ENCODE data around the gene ATXN7L2. TPM values are rescaled to one million over a fixed set of nuclear protein-coding genes. Genes with fewer than 3 reads are reported as not detected.

Gene ATXN7L2
- total RNA-seq, 1 donor from 2014 or later, result 4.6 TPM

DNA sequence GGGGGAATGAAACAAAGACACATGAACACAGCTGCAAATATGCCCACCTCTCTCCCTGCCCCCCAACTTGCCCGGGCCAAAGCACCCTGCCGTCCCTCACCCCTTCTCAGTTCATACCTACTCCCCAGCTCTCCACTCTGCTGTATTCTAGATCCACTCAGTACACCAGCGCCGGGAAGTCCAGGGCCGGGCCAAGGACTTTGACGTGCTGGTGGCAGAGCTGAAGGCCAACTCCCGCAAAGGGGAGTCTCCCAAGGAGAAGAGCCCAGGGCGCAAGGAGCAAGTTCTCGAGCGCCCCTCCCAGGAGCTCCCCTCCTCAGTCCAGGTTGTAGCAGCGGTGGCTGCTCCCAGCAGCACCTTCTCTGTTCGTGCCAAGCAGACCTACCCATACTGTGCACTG is 5.0 kb downstream of the ATXN7L2 start:
- DNase-seq (no peak), ATAC-seq (no peak)
- Histone ChIP-seq H3K27me3 (no peaks in the 10 kb centered on the region), H3K4me1 (peaks cover 5% of the 10 kb centered on the region), H3K36me3 (peaks cover 6% of the 10 kb centered on the region), H3K4me3 (no peak overlapping the region), H3K9me3 (no peaks in the 10 kb centered on the region), H3K27ac (no peak overlapping the region)
- intact Hi-C loops (cut with DNase I), result no loop called here
- TF ChIP-seq, protein P1, sequence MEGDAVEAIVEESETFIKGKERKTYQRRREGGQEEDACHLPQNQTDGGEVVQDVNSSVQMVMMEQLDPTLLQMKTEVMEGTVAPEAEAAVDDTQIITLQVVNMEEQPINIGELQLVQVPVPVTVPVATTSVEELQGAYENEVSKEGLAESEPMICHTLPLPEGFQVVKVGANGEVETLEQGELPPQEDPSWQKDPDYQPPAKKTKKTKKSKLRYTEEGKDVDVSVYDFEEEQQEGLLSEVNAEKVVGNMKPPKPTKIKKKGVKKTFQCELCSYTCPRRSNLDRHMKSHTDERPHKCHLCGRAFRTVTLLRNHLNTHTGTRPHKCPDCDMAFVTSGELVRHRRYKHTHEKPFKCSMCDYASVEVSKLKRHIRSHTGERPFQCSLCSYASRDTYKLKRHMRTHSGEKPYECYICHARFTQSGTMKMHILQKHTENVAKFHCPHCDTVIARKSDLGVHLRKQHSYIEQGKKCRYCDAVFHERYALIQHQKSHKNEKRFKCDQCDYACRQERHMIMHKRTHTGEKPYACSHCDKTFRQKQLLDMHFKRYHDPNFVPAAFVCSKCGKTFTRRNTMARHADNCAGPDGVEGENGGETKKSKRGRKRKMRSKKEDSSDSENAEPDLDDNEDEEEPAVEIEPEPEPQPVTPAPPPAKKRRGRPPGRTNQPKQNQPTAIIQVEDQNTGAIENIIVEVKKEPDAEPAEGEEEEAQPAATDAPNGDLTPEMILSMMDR (IDR thresholded peaks at IDR 0.05), result no peak

DNA sequence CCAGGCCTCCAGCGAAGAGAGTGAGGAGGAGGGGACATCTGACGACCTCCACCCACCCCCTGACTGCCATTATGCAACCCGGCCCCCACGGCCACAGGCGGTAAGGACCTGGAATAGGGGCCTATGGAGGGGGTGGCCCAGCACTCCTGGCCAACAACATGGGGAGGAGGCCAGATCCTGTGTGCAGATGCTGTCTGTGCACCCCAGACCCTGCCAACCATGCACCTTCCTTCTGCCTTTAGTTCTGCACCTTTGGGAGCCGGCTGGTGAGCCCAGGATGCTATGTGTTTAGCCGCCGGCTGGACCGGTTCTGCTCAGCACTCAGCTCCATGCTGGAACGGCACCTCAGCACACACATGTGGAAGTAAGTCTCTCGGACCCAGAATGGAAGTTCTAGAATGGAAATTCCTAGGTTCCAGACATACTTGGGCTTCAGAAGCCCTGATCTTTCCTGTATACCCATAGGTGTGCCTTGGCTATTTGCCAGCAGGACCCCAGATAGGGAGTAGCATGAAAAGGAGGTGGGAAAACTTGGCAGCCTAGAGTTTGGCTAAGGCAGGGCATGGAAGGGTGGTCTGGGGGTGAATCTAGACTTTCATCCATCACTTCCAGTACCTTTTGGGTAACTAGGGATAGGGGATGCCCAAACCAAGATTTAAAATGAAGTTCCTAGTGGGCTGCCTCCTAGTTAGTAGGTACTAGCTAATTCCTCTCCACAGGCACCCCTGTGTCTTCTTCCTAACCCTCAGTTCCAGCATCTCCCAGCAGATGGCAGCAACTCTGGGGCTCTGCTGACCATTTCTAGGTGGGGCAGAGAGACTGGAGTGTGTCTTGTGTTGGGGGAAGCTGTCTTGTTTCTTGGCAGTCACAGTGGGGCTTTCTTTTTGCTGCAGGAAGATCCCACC is 6.6 kb downstream of the ATXN7L2 start:
- intact Hi-C loops (cut with DNase I), result loop anchor here (5.0 kb wide), 1 partner anchor 42 kb away; no protein-coding TSS in a partner anchor
- no peak overlapping the region for H3K27ac ChIP-seq
- ATAC-seq, result peak; percentile 61

DNA sequence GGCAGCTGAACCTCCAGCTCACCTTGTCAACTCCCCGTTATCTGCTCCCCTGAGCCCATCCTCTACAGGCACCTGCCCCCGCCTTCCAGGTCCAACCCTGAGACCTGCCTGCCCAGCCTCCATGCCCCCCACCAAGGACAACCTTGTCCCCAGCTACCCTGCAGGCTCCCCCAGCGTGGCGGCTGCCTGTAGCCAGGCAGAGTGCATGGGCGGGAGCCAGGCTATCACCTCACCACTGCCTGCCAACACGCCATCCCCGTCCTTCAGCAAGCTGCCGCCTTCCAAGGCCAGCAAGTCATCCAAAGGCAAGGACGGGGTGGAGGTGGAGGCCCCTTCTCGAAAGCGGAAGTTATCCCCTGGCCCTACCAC is 7.2 kb downstream of the ATXN7L2 start:
- H3K27ac ChIP-seq, result no peak overlapping the region
- intact Hi-C loops (cut with DNase I), result loop anchor here (5.0 kb wide), 1 partner anchor 41 kb away; no protein-coding TSS in a partner anchor
- no peak for DNase-seq

More for the DNA sequence above, 6.6 kb downstream of the ATXN7L2 start:
- TF ChIP-seq, protein P1 (IDR thresholded peaks at IDR 0.05), result peak; percentile 82
- H3K36me3 ChIP-seq, result peaks cover 6% of the 10 kb centered on the region
- peaks cover 13% of the 10 kb centered on the region for H3K4me1 ChIP-seq
- H3K27me3 ChIP-seq, result no peaks in the 10 kb centered on the region
- H3K4me3 ChIP-seq, result no peak overlapping the region
- H3K9me3 ChIP-seq, result no peaks in the 10 kb centered on the region
- DNase-seq, result no peak

DNA sequence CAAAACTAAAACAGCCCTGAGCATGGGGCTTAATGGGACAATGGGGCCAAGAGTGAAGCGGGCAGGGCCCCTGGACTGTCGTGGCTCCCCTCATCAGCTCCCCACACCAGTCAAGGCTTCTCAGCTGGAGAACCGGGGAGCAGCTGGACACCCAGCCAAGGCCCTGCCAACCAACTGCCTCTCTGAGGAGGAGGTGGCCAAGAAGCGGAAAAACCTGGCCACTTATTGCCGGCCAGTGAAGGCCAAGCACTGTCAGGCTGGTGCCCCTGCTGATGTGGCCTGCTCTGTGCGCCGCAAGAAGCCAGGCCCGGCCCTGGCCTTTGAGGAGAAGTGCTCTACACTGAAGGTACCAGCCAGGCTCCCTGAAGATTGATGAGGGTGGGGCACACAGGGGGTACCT is 7.7 kb downstream of the ATXN7L2 start:
- Histone ChIP-seq H3K27me3 (no peaks in the 10 kb centered on the region), H3K4me1 (peaks cover 13% of the 10 kb centered on the region), H3K4me3 (no peak overlapping the region), H3K9me3 (no peaks in the 10 kb centered on the region), H3K36me3 (peaks cover 14% of the 10 kb centered on the region), H3K27ac (no peak overlapping the region)
- TF ChIP-seq, protein P1 (IDR thresholded peaks at IDR 0.05), result no peak
- DNase-seq, result no peak
- ATAC-seq, result no peak
- intact Hi-C loops (cut with DNase I), result loop anchor here (5.0 kb wide), 1 partner anchor 41 kb away; no protein-coding TSS in a partner anchor

More for the DNA sequence above, 7.2 kb downstream of the ATXN7L2 start:
- Histone ChIP-seq H3K27me3 (no peaks in the 10 kb centered on the region), H3K36me3 (peaks cover 10% of the 10 kb centered on the region), H3K9me3 (no peaks in the 10 kb centered on the region), H3K4me1 (peaks cover 13% of the 10 kb centered on the region), H3K4me3 (no peak overlapping the region)
- no peak for ATAC-seq
- TF ChIP-seq, protein P1 (IDR thresholded peaks at IDR 0.05), result no peak

DNA sequence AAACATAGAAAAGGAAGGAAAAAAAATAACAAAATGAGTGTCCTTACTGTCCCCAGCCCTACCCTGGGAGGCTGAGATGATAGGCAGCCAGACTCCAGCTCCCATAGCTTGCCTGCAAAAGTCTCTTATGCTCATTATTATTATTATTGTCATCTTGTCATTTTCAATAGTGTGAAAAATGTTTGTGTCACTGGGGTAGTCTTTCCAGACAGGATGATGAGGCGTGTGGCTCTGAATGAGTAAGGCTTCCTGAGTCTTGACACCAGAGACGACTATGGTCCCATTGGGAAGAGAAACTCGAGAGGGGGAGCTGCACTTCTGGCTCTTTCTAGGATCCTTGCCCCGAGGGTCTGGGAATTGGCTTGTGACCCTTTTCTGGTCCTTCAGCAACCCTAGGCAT is 9.1 kb downstream of the ATXN7L2 start:
- H3K27me3 ChIP-seq, result no peaks in the 10 kb centered on the region
- TF ChIP-seq, protein P1 (IDR thresholded peaks at IDR 0.05), result no peak
- peaks cover 13% of the 10 kb centered on the region for H3K4me1 ChIP-seq
- no peaks in the 10 kb centered on the region for H3K9me3 ChIP-seq
- peaks cover 20% of the 10 kb centered on the region for H3K36me3 ChIP-seq
- no peak overlapping the region for H3K4me3 ChIP-seq
- DNase-seq, result no peak
- intact Hi-C loops (cut with DNase I), result loop anchor here (5.0 kb wide), 1 partner anchor 40 kb away; no protein-coding TSS in a partner anchor
- no peak overlapping the region for H3K27ac ChIP-seq
- ATAC-seq, result no peak

Measured in upper lobe of right lung (tissue), 1 donor.